GM12801 (cell line): Measurements from ENCODE around the gene WASF2.

ENCODE experiments used
- CTCF ChIP-seq: IDR thresholded peaks from one replicate; pipeline ENCODE4 v1.5.1; 2011; ENCODE audit warnings: control low read depth; ENCODE audit not compliant: insufficient read length; ENCODE audit errors: extremely low read depth

Gene WASF2

GRCh38 chr1:27423709-27424108 is 66.3 kb downstream of the WASF2 start:
- no peak for TF ChIP-seq CTCF

GRCh38 chr1:27418326-27419185 is 71.4 kb downstream of the WASF2 start:
- TF ChIP-seq CTCF = no peak

GRCh38 chr1:27417713-27418112 is 72.3 kb downstream of the WASF2 start:
- no peak for TF ChIP-seq CTCF

- TF ChIP-seq CTCF = no peak
Measured at GRCh38 chr1:27416387-27417111, 73.4 kb downstream of the WASF2 start.

GRCh38 chr1:27414091-27414490 is 75.9 kb downstream of the WASF2 start:
- no peak for TF ChIP-seq CTCF

GRCh38 chr1:27413004-27413403 is 77.0 kb downstream of the WASF2 start:
- no peak for TF ChIP-seq CTCF

- no peak for TF ChIP-seq CTCF
Measured at GRCh38 chr1:27412502-27412901, 77.5 kb downstream of the WASF2 start.
